Keratinocyte (primary cell): ENCODE measurements around the gene GDF3. TPM values are rescaled to one million over a fixed set of nuclear protein-coding genes. Genes with fewer than 3 reads are reported as not detected.

Experiments
- DNase-seq: peaks from one replicate; pipeline ENCODE4 v3.0.0-alpha.2; 2011; ENCODE audit warnings: low read depth, missing footprints, low spot score
- FAIRE-seq: peaks from 2 replicates; lab custom pipeline; 2011; peaks lifted over from hg19 to GRCh38; lab: Jason Lieb, UNC
- H2AFZ ChIP-seq: 2 replicates; pipeline ENCODE4 v1.6.0; 2012; ENCODE audit warnings: low read length, control low read depth, inconsistent platforms; ENCODE audit not compliant: control insufficient read depth
- H3K27ac ChIP-seq: 2 replicates; pipeline ENCODE4 v1.5.1; 2011; ENCODE audit warnings: low read length; ENCODE audit not compliant: control insufficient read depth, insufficient read depth
- H3K27me3 ChIP-seq: 3 replicates; pipeline ENCODE4 v1.6.0; 2011; ENCODE audit warnings: low read length; ENCODE audit not compliant: control insufficient read depth, insufficient read depth; ENCODE audit errors: extremely low read depth
- H3K36me3 ChIP-seq, 2 experiments: 2 replicates in 1 of 2; 3 replicates in 1 of 2; pipeline ENCODE4 v1.5.1; 2011; ENCODE audit warnings: low read length in 2 of 2, mild to moderate bottlenecking in 1 of 2; ENCODE audit not compliant: control insufficient read depth in 2 of 2, insufficient read depth in 2 of 2; ENCODE audit errors: extremely low read depth in 1 of 2
- H3K4me1 ChIP-seq: 3 replicates; pipeline ENCODE4 v1.5.1; 2011; ENCODE audit warnings: low read length; ENCODE audit not compliant: control insufficient read depth, insufficient read depth; ENCODE audit errors: extremely low read depth
- H3K4me2 ChIP-seq: 3 replicates; pipeline ENCODE4 v1.6.0; 2011; ENCODE audit warnings: low read depth, low read length; ENCODE audit not compliant: control insufficient read depth, insufficient read depth; ENCODE audit errors: extremely low read depth
- H3K4me3 ChIP-seq, 3 experiments: fragments of 200-600 bp in 1 of 3; sonication (generic) in 1 of 3; 2 replicates in 2 of 3; 3 replicates in 1 of 3; pipeline ENCODE4 v1.5.1; 2011 to 2016; ENCODE audit warnings: low read length in 3 of 3, mild to moderate bottlenecking in 3 of 3, control low read depth in 2 of 3, inconsistent platforms in 1 of 3, low read depth in 1 of 3, mixed read lengths in 1 of 3, mixed run types in 1 of 3, moderate library complexity in 1 of 3; ENCODE audit not compliant: control insufficient read depth in 2 of 3, insufficient read depth in 2 of 3; ENCODE audit errors: extremely low read depth in 1 of 3
- H3K79me2 ChIP-seq: 2 replicates; pipeline ENCODE4 v1.6.0; 2012; ENCODE audit warnings: low read length; ENCODE audit not compliant: control insufficient read depth, insufficient read depth
- H3K9ac ChIP-seq: 3 replicates; pipeline ENCODE4 v1.6.0; 2011; ENCODE audit warnings: low read length; ENCODE audit not compliant: control insufficient read depth, insufficient read depth; ENCODE audit errors: extremely low read depth
- H3K9me1 ChIP-seq: 3 replicates; pipeline ENCODE4 v1.6.0; 2011; ENCODE audit warnings: low read length; ENCODE audit not compliant: control insufficient read depth, insufficient read depth; ENCODE audit errors: extremely low read depth
- H3K9me3 ChIP-seq: 2 replicates; pipeline ENCODE4 v1.5.1; 2012; ENCODE audit warnings: low read depth, low read length; ENCODE audit not compliant: control insufficient read depth
- H4K20me1 ChIP-seq: 3 replicates; pipeline ENCODE4 v1.6.0; 2011; ENCODE audit warnings: low read length; ENCODE audit not compliant: control insufficient read depth, insufficient read depth; ENCODE audit errors: extremely low read depth
- EZH2 ChIP-seq: IDR thresholded peaks from one replicate; pipeline ENCODE4 v1.6.1; 2012; ENCODE audit warnings: inconsistent platforms, mild to moderate bottlenecking, low read length, moderate library complexity
- dilution Hi-C: fragments of 300-500 bp; cut with MboI; formaldehyde crosslinking; loops from one replicate; pipeline ENCODE4 v1.7.0; 2020; ENCODE audit warnings: low sequenced_read_pairs; ENCODE audit not compliant: extremely low pct_ligation_motif_present
- polyA plus RNA-seq, 5 experiments: library from polyadenylated mRNA; depleted of rRNA in 3 of 5; stranded (reverse) in 3 of 5; stranded (forward) in 1 of 5; unstranded in 1 of 5; fragments of >200 nt; gene quantifications; 1 replicate in 1 of 5; 2 replicates in 3 of 5; 3 replicates in 1 of 5; pipeline versions ENCODE4 v1.2.1 to v1.2.3, GENCODE V29; 2011 to 2012; ENCODE audit warnings: missing spikeins in 2 of 5, low read depth in 1 of 5, low replicate concordance in 1 of 5
- TF ChIP-seq, protein P1 (sequence below), 3 experiments: IDR thresholded peaks in 1 of 3; conservative IDR thresholded peaks in 1 of 3; optimal IDR thresholded peaks in 1 of 3; 2 replicates in 2 of 3; 3 replicates in 1 of 3; pipeline versions ENCODE3 to v1.5.1; 2011; ENCODE audit warnings: low read length in 3 of 3, mild to moderate bottlenecking in 3 of 3, moderate library complexity in 2 of 3, control low read depth in 1 of 3, inconsistent platforms in 1 of 3; ENCODE audit not compliant: insufficient read depth in 2 of 3; ENCODE audit errors: extremely low read depth in 1 of 3

The GDF3 gene
- polyA plus RNA-seq, 1 donor (not counting 4 experiments of a cell fraction or from before 2014, with no cell fraction given): not detected

- Histone ChIP-seq H3K4me2 (no peak overlapping the region), H3K9me3 (no peaks in the 10 kb centered on the region), H2AFZ (no peak overlapping the region), H3K36me3 (no peaks in the 10 kb centered on the region), H3K9ac (no peak overlapping the region), H3K9me1 (no peaks in the 10 kb centered on the region), H3K4me1 (no peaks in the 10 kb centered on the region), H3K4me3 (no peak overlapping the region), H3K27me3 (no peaks in the 10 kb centered on the region), H4K20me1 (no peaks in the 10 kb centered on the region), H3K79me2 (no peaks in the 10 kb centered on the region), H3K27ac (no peak overlapping the region)
- TF ChIP-seq, protein P1, sequence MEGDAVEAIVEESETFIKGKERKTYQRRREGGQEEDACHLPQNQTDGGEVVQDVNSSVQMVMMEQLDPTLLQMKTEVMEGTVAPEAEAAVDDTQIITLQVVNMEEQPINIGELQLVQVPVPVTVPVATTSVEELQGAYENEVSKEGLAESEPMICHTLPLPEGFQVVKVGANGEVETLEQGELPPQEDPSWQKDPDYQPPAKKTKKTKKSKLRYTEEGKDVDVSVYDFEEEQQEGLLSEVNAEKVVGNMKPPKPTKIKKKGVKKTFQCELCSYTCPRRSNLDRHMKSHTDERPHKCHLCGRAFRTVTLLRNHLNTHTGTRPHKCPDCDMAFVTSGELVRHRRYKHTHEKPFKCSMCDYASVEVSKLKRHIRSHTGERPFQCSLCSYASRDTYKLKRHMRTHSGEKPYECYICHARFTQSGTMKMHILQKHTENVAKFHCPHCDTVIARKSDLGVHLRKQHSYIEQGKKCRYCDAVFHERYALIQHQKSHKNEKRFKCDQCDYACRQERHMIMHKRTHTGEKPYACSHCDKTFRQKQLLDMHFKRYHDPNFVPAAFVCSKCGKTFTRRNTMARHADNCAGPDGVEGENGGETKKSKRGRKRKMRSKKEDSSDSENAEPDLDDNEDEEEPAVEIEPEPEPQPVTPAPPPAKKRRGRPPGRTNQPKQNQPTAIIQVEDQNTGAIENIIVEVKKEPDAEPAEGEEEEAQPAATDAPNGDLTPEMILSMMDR (optimal IDR thresholded peaks at IDR 0.05 in 1 of 3, IDR thresholded peaks at IDR 0.05 in 1 of 3, conservative IDR thresholded peaks at IDR 0.05 in 1 of 3; ENCODE audit: extremely low read depth in 1 of 3, insufficient read depth in 2 of 3, low read length in 3 of 3): no peak
- TF ChIP-seq EZH2: no peak
- dilution Hi-C loops: no loop called here
- DNase-seq (no peak), FAIRE-seq (no peak)
Measured at GRCh38 chr12:7668171-7668570, 27.4 kb downstream of the GDF3 start.

GRCh38 chr12:7667125-7667524, 28.4 kb downstream of the GDF3 start:
- Histone ChIP-seq H4K20me1 (no peaks in the 10 kb centered on the region), H3K4me1 (no peaks in the 10 kb centered on the region), H3K4me2 (no peak overlapping the region), H3K9me1 (no peaks in the 10 kb centered on the region), H3K36me3 (no peaks in the 10 kb centered on the region), H3K9me3 (no peaks in the 10 kb centered on the region), H3K9ac (no peak overlapping the region), H2AFZ (no peak overlapping the region), H3K79me2 (no peaks in the 10 kb centered on the region), H3K4me3 (no peak overlapping the region), H3K27ac (no peak overlapping the region), H3K27me3 (no peaks in the 10 kb centered on the region)
- DNase-seq: no peak
- dilution Hi-C loops: no loop called here
- no peak for FAIRE-seq
- TF ChIP-seq EZH2: no peak
- TF ChIP-seq, protein P1 (optimal IDR thresholded peaks at IDR 0.05 in 1 of 3, IDR thresholded peaks at IDR 0.05 in 1 of 3, conservative IDR thresholded peaks at IDR 0.05 in 1 of 3; ENCODE audit: extremely low read depth in 1 of 3, insufficient read depth in 2 of 3, low read length in 3 of 3): peak in 2 of 3 experiments; percentile 1 to 45
